Metanephros (tissue), 1 donor: ENCODE measurements around the gene RTL5. TPM values are rescaled to one million over a fixed set of nuclear protein-coding genes. Genes with fewer than 3 reads are reported as not detected.

ENCODE experiments used
- total RNA-seq: library from RNA; depleted of rRNA; stranded (reverse); fragments of >200 nt; gene quantifications from one replicate; pipeline ENCODE4 v1.2.3, GENCODE V29; 2014

The RTL5 gene
- total RNA-seq, result 10.6 TPM

DNA sequence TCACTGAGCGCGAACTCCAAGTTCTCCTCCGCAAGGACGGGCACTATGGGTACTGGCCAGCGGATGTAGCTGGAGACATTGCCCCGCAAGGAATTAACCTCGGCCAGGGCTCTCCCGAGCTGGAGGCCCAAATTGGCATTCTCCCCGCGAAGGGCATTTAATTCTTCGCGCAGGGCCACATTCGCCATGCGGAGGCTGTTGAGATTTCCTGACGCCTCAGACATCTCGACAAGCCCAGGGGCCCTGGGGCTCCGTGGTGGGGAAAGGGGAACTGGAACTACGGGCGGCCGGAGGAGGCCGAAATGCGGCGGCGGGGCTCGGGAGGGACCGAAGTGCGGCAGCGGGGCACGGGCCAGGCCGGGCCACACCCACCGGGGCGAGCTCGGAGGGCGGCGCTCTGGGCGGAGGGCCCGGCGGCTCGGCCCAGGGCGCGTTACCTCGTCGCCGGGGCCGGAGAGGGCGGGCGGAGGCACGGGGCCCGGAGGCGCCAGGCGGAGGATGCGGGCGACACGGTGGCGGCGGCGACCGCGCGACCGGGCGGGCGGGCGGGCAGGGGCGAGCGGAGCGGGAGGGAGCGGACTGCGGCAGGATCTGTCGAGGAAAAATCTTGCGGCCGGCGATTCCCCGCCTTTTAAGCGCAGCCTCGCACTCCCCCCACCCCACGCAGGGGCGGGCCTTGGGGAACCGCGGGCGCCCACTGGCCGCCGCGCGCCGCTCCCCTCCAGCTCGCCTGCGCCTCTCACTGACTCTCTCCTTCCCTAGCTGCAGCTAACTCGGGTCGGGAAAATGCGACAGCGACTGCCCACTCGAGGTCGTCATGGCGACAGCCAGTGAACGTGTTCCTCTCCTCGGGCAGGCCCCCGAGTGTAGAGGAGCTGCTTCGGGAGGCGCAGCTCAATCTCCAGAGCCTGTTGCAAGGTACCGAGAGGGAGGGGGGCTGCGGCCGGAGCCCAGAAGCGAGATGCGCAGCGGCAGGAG lies at the start of gene RTL5:
Gene RTL5, minus strand, starts transcription at position 599 of the 978 bp plus-strand sequence.

Other genes starting within 250 kb of the RTL5 start
- gene NHSL2, start 221.1 kb downstream of the RTL5 start, total RNA-seq, result 9.3 TPM
- gene PIN4, start 49.8 kb upstream of the RTL5 start, total RNA-seq, result 4.5 TPM
- 1.2 TPM for gene ERCC6L, start 107.1 kb upstream of the RTL5 start, total RNA-seq
- gene RPS4X, start 145.3 kb upstream of the RTL5 start, total RNA-seq, result 1,442 TPM
- gene CITED1, start 174.0 kb upstream of the RTL5 start, total RNA-seq, result 8.6 TPM